Skeletal muscle cell (primary cell): ENCODE data around the gene UCP2.

ENCODE experiments used
- DNase-seq: peaks from one replicate; pipeline ENCODE4 v3.0.0-alpha.2; 2010; ENCODE audit warnings: low read depth
- H3K4me3 ChIP-seq: 2 replicates; pipeline ENCODE4 v1.5.1; 2011; ENCODE audit warnings: low read depth, mild to moderate bottlenecking, control low read depth, low read length, moderate library complexity

UCP2 gene

GRCh38 chr11:73974604-73975478 is 7.8 kb downstream of the UCP2 start:
- no peak overlapping the region for H3K4me3 ChIP-seq
- no peak for DNase-seq

- no peak overlapping the region for H3K4me3 ChIP-seq
- no peak for DNase-seq
These were observed 9.8 kb downstream of the UCP2 start for GRCh38 chr11:73972620-73973449.

- DNase-seq = no peak
- H3K4me3 ChIP-seq = no peak overlapping the region
These were observed 10.5 kb downstream of the UCP2 start for GRCh38 chr11:73972187-73972586.

- no peak overlapping the region for H3K4me3 ChIP-seq
- DNase-seq = no peak
These were observed 11.4 kb downstream of the UCP2 start for GRCh38 chr11:73971175-73971719.

GRCh38 chr11:73969991-73970800 is 12.4 kb downstream of the UCP2 start:
- DNase-seq = no peak
- H3K4me3 ChIP-seq = no peak overlapping the region

GRCh38 chr11:73969091-73969490 is 13.6 kb downstream of the UCP2 start:
- no peak for DNase-seq
- H3K4me3 ChIP-seq = no peak overlapping the region

- no peak overlapping the region for H3K4me3 ChIP-seq
These were observed 14.2 kb downstream of the UCP2 start for GRCh38 chr11:73968356-73968966.

GRCh38 chr11:73965764-73966121 is 16.9 kb downstream of the UCP2 start:
- DNase-seq = no peak
- H3K4me3 ChIP-seq = no peak overlapping the region

More at GRCh38 chr11:73968356-73968966, 14.2 kb downstream of the UCP2 start:
- no peak for DNase-seq

- no peak for DNase-seq
- H3K4me3 ChIP-seq = no peak overlapping the region
These were observed 17.4 kb downstream of the UCP2 start for GRCh38 chr11:73965076-73965763.

- H3K4me3 ChIP-seq = no peak overlapping the region
- no peak for DNase-seq
These were observed 18.8 kb downstream of the UCP2 start for GRCh38 chr11:73963861-73964260.

GRCh38 chr11:73962101-73962705 is 20.4 kb downstream of the UCP2 start:
- H3K4me3 ChIP-seq = no peak overlapping the region
- DNase-seq = no peak

- H3K4me3 ChIP-seq = no peak overlapping the region
- no peak for DNase-seq
These were observed 21.3 kb downstream of the UCP2 start for GRCh38 chr11:73961321-73961720.

- H3K4me3 ChIP-seq = no peak overlapping the region
- no peak for DNase-seq
These were observed 24.0 kb downstream of the UCP2 start for GRCh38 chr11:73958521-73959141.

GRCh38 chr11:73957654-73958361 is 24.8 kb downstream of the UCP2 start:
- no peak for DNase-seq
- no peak overlapping the region for H3K4me3 ChIP-seq

- no peak overlapping the region for H3K4me3 ChIP-seq
- no peak for DNase-seq
These were observed 25.6 kb downstream of the UCP2 start for GRCh38 chr11:73956876-73957653.

GRCh38 chr11:73951797-73952196 is 30.8 kb downstream of the UCP2 start:
- no peak overlapping the region for H3K4me3 ChIP-seq
- no peak for DNase-seq
